GM18873 (cell line): ENCODE data around the gene HCLS1.
A peak's percentile ranks its signal among the peaks of the same experiment; 100 is the strongest.
"Not testable (repeated sequence)": the region's sequence is repeated elsewhere in the genome, so short reads cannot be mapped to it uniquely, and the experiment has no call there.

Experiments
- ATAC-seq: cut with Tn5 transposase; IDR thresholded peaks from one replicate; pipeline ENCODE4 v1.9.1; 2021; ENCODE audit warnings: mild to moderate bottlenecking, moderate library complexity, moderate number of reproducible peaks; ENCODE audit not compliant: unreplicated experiment, low FRiP score

The HCLS1 gene

GRCh38 chr3:121660356-121661171 is at the start of gene HCLS1:
Gene HCLS1 (minus strand): TSS chr3:121660903. CDS start chr3:121658347, 2,556 bp downstream.
- ATAC-seq = peak; percentile 81

- ATAC-seq = no peak
Measured at GRCh38 chr3:121710347-121710746, 49.6 kb upstream of the HCLS1 start.

GRCh38 chr3:121707531-121708273 is 47.0 kb upstream of the HCLS1 start:
- no peak for ATAC-seq

GRCh38 chr3:121705541-121705940 is 44.8 kb upstream of the HCLS1 start:
- no peak for ATAC-seq

GRCh38 chr3:121703973-121704372 is 43.3 kb upstream of the HCLS1 start:
- ATAC-seq = no peak

- ATAC-seq = no peak
Measured at GRCh38 chr3:121698901-121699300, 38.2 kb upstream of the HCLS1 start.

- ATAC-seq = no peak
Measured at GRCh38 chr3:121698476-121698875, 37.8 kb upstream of the HCLS1 start.

- no peak for ATAC-seq
Measured at GRCh38 chr3:121696186-121696585, 35.5 kb upstream of the HCLS1 start.

GRCh38 chr3:121692010-121692699 is 31.5 kb upstream of the HCLS1 start:
- ATAC-seq = no peak

GRCh38 chr3:121690777-121691405 is 30.2 kb upstream of the HCLS1 start:
- no peak for ATAC-seq

- ATAC-seq = not testable (repeated sequence)
Measured at GRCh38 chr3:121688747-121689146, 28.0 kb upstream of the HCLS1 start.

- no peak for ATAC-seq
Measured at GRCh38 chr3:121681792-121682191, 21.1 kb upstream of the HCLS1 start.

GRCh38 chr3:121677141-121677540 is 16.4 kb upstream of the HCLS1 start:
- no peak for ATAC-seq

GRCh38 chr3:121670676-121671075 is 10.0 kb upstream of the HCLS1 start:
- ATAC-seq = no peak

GRCh38 chr3:121667333-121667732 is 6.6 kb upstream of the HCLS1 start:
- no peak for ATAC-seq

- no peak for ATAC-seq
Measured at GRCh38 chr3:121665488-121665887, 4.8 kb upstream of the HCLS1 start.

- no peak for ATAC-seq
Measured at GRCh38 chr3:121663171-121663847, 2.6 kb upstream of the HCLS1 start.

GRCh38 chr3:121662742-121663141 is 2.0 kb upstream of the HCLS1 start:
- ATAC-seq = no peak

GRCh38 chr3:121661376-121661775 is 673 bp upstream of the HCLS1 start:
- no peak for ATAC-seq

GRCh38 chr3:121659586-121659985 is 1.1 kb downstream of the HCLS1 start:
- no peak for ATAC-seq
